IgD-negative memory B cell (primary cell): ENCODE data around the gene MSH5. TPM values are rescaled to one million over a fixed set of nuclear protein-coding genes. Genes with fewer than 3 reads are reported as not detected.
"Not testable (repeated sequence)": the region's sequence is repeated elsewhere in the genome, so short reads cannot be mapped to it uniquely, and the experiment has no call there.

Source experiments
- H3K27ac Mint-ChIP-seq, 3 donors: one replicate each; pipeline ENCODE4 v1.8.0; 2020 to 2022; ENCODE audit warnings: mild to moderate bottlenecking in 3 of 3, mixed read lengths in 3 of 3, moderate library complexity in 1 of 3
- H3K27me3 Mint-ChIP-seq: one replicate; pipeline ENCODE4 v1.8.0; 2021; ENCODE audit warnings: mixed read lengths
- H3K36me3 Mint-ChIP-seq: one replicate; pipeline ENCODE4 v1.8.0; 2020; ENCODE audit warnings: mild to moderate bottlenecking, mixed read lengths
- H3K4me1 Mint-ChIP-seq, 3 donors: one replicate each; pipeline ENCODE4 v1.8.0; 2020 to 2022; ENCODE audit warnings: mixed read lengths in 3 of 3, mild to moderate bottlenecking in 1 of 3
- H3K4me3 Mint-ChIP-seq, 4 donors: one replicate each; pipeline ENCODE4 v1.8.0; 2020 to 2022; ENCODE audit warnings: mild to moderate bottlenecking in 4 of 4, mixed read lengths in 4 of 4, moderate library complexity in 3 of 4
- H3K9me3 Mint-ChIP-seq, 3 donors: one replicate each; pipeline ENCODE4 v1.8.0; 2020 to 2021; ENCODE audit warnings: mixed read lengths in 3 of 3, mild to moderate bottlenecking in 1 of 3
- polyA plus RNA-seq: library from polyadenylated mRNA; unstranded; fragments of 300-500 nt; fragmentation: Illumina TruSeq; gene quantifications from one replicate; pipeline ENCODE4 v1.2.3, GENCODE V29; 2021

MSH5 gene
- polyA plus RNA-seq, 1 donor from 2014 or later = 4.2 TPM

DNA sequence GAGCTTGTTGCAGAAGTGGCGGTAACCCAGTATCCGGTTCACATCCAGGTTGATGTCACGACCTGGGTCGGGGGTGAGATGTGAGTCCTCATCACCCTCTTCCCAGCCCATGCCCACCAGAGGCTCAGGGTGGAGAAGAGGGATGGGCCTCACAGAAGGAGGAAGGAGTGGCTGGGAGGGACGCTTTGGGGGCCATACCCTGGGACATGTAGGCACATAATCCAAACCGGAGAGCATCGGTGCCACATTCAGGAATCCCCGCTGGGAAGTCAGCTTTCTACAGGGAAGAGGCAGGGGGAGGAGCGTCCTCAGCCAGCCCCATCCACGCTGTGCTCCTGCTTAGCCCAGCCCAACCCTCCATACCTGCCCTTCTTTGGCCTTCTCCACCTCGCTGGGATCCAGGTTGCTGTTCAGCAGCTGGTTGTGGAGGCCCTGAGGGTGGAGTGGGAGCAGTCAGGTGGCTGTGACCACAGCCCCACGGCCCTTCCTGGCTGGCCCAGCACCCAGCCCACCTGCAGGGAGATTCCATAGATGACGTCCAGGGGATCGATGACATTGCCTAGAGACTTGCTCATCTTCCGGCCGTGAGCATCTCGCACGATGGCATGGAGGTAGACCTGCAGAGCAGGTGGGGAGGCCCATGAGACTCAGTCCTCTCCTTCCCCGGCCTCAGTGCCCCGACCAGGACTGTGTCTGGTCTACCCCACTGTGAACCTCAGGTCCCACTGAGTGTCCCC lies 40.9 kb downstream of the MSH5 start:
- Mint-ChIP-seq H3K9me3 (no peaks in the 10 kb centered on the region), H3K4me3 (no peak overlapping the region), H3K27me3 (no peaks in the 10 kb centered on the region), H3K36me3 (peaks cover 2% of the 10 kb centered on the region), H3K4me1 (peaks cover 0 to 11% (median 10%) of the 10 kb centered on the region in 3 donors), H3K27ac (no peak overlapping the region)

DNA sequence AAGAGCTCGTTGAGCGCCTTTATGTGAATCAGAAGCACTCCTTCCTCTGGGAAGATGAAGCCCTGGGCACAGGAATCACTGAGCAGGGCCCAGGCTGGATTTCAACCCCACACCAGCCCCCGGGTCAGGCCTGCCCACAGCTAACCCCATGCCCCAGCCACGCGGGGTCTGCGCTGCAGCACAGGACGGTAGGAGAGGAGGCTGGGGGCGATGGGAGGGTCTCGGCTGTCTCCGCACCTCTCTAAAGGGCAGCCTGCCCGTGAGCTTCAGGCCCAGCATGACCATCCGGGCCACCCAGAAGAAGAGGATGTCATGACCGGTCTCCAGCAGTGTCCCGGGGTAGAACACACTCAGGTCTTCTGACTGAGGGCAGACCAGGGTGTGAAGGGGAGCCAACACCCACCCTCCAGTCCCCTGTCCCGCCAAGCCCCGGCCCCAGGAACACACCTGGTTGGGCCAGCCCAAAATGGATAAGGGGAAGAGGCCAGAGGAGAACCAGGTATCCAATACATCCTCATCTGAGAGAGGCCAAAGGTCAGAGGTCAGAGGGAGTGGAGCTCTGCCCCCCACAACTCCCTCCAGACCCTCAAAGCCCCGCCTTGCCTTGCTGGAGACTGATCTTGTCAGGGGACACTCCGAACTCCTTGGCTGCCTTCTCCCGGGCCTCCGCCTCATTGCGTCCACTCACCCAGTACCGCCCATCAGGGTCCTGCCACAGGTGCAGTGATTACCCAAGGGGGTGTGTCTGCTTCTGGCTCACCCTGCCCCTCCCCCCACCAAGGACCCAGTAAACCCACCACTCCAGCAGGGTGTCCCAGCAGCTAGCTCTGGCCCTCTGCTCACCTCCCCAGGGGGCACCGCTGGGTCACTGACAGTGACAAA lies 41.7 kb downstream of the MSH5 start:
- H3K9me3 Mint-ChIP-seq = no peaks in the 10 kb centered on the region
- H3K27me3 Mint-ChIP-seq = no peaks in the 10 kb centered on the region
- H3K4me3 Mint-ChIP-seq = peak overlapping the region in 1 of 4 donors; percentile 79
- H3K4me1 Mint-ChIP-seq = peaks cover 0 to 8% (median 7%) of the 10 kb centered on the region in 3 donors
- H3K27ac Mint-ChIP-seq = no peak overlapping the region
- peaks cover 2% of the 10 kb centered on the region for H3K36me3 Mint-ChIP-seq

DNA sequence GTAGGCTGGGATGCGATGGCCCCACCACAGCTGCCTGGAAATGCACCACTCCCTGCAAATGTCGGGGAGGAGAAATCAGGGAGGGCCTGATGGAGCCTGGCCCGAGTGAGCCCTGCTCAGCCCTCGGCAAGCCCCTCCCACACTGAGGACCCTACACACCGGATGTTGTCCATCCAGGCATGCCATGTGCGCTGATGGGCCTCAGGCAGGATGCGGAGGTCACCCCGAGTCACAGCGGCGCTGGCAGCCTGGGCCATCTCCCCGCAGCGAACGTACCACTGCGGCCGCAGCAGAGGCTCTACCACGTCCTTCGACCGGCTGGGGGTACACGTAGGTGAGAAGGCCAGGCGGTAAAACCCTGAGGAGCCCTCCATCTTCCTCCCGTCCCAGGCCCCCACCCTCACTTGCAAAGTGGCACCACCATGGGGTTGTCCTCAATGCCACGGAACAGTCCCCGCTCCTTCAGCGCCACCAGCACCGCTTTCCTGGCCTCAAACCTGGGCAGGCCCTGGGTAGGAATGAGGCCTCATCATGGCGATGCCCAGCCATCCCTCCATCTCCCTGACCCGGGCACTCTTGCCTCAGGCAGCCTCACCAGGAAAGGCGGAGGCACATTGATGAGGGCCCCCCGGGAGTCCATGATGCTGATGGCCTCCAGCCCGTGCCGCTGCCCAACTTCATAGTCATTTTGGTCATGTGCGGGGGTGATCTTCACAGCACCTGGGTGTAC lies 42.5 kb downstream of the MSH5 start:
- Mint-ChIP-seq H3K4me3 (no peak overlapping the region), H3K9me3 (no peaks in the 10 kb centered on the region), H3K27me3 (no peaks in the 10 kb centered on the region), H3K4me1 (peaks cover 0 to 2% (median 1%) of the 10 kb centered on the region in 3 donors), H3K36me3 (peaks cover 2% of the 10 kb centered on the region), H3K27ac (no peak overlapping the region)

DNA sequence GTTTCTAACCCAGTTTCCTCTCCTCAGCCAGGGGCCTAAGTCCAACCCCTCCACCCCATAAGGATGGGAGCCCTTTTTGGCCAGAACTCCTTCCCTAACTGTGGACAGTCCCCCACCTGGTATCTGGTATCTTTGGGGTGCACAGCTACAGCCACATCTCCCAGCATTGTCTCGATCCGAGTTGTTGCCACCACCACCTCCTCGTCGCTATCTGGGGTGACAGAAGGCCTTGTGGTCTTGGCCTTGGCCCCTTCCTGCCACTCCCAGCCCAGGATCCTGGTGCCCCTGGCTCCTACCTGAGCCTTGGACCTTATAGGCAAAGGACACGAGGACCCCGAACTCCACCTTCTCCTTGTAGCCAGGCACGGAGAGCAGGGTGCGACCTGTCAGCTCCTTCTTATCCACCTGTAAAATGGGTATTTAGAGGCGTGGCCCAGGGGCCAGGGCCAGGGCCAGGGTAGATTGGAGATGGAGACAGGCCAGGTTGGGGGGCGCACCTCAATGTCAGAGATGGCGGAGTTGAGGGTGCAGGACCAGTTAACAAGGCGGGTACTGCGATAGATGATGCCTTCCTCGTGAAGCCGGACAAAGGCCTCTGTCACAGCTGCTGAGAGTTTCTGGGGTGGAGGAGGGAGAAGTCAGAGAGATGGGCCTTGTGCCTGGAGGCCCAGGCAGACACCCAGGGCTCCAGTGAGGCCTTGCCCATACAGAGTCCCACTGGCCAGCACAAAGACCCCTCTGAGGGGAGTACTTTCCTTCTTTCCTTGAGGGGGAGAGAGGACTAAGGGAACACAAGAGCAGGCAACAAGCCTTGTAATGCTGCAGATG lies 44.5 kb downstream of the MSH5 start:
- Mint-ChIP-seq H3K4me3 (no peak overlapping the region), H3K27me3 (no peaks in the 10 kb centered on the region), H3K9me3 (no peaks in the 10 kb centered on the region), H3K36me3 (peaks cover 2% of the 10 kb centered on the region), H3K27ac (peak overlapping the region; percentile 56 to 83 (median 68)), H3K4me1 (peaks cover 2 to 9% (median 4%) of the 10 kb centered on the region in 3 donors)

DNA sequence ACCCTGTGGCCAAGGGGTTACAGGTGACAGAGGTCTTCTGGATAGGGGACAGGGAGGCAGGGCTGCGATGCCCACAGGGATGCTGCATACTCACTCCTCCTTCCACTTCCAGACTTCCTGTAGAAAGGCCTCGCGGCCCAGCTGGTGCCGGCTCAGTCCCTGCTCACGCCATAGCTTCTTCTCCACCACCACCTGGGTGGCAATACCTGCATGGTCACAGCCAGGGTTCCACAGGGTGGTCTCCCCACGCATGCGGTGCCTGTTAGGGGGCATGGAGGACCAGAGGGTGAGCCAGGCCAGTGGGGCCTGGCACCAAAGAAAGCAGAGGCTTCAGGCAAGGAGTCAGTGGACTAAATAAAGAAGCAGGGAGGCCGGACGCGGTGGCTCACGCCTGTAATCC lies 45.7 kb downstream of the MSH5 start:
- Mint-ChIP-seq H3K27ac (no peak overlapping the region), H3K36me3 (peaks cover 3% of the 10 kb centered on the region), H3K4me1 (peaks cover 6 to 13% (median 10%) of the 10 kb centered on the region in 3 donors), H3K4me3 (no peak overlapping the region), H3K9me3 (no peaks in the 10 kb centered on the region), H3K27me3 (no peaks in the 10 kb centered on the region)

DNA sequence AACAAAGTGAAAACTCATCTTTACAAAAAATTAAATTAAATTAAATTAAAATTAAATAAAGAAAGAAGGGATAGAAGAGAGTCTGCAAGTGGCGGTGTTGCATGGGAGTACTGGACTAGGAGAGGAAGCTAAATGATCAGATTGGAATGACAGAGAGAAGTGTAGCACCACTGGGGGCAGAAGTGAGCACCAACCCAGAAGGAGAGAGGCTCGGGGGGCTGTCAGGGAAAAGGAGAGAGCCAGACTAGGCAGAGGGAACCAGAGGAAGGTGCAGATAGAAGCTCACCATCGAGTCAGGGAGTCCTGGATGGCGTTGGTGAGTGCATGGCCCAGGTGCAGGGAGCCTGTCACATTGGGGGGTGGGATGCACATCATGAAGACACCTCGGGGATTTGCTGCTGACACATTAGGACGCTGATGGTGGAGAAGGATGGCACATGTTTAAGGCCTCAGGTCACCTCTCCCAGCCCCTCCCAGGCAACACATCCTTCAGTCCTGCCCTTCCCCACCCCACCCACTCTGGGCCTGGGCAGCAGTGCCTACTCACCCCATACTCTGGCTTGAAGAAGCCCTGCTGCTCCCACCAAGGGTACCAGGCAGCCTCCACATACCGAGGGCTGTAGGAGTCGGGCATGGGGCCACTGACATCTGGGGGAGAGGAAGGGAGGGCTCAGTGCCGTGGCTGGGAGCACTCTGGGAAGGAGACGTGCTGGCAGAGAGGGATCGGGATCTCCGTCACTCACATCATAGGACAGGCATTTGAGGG lies 51.7 kb downstream of the MSH5 start:
- peaks cover 22 to 31% (median 29%) of the 10 kb centered on the region in 3 donors for H3K4me1 Mint-ChIP-seq
- H3K4me3 Mint-ChIP-seq = peak overlapping the region in 3 of 4 donors; percentile 3 to 72 (median 70)
- H3K9me3 Mint-ChIP-seq = no peaks in the 10 kb centered on the region
- H3K27ac Mint-ChIP-seq = peak overlapping the region in 2 of 3 donors; percentile 58 to 85
- peaks cover 6% of the 10 kb centered on the region for H3K36me3 Mint-ChIP-seq
- peaks cover 2% of the 10 kb centered on the region for H3K27me3 Mint-ChIP-seq

DNA sequence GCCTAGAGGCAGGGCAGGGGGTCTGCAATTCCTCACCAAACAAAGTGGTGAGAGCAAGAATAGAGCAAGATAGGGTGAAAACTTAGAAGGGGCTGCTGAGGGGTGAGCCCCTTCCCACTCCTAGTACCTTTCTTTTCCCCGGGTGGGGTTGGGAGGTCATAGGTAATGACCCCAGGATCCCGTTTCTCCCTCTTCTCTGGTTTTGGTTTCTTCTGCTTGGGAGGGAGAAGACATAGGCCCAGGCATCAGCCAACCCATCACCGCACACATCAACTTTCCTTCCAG lies 52.2 kb downstream of the MSH5 start:
- Mint-ChIP-seq H3K9me3 (no peaks in the 10 kb centered on the region), H3K4me3 (peak overlapping the region in 2 of 4 donors; percentile 70 to 72), H3K4me1 (peaks cover 23 to 33% (median 32%) of the 10 kb centered on the region in 3 donors), H3K36me3 (peaks cover 6% of the 10 kb centered on the region), H3K27ac (peak overlapping the region in 2 of 3 donors; percentile 19 to 58), H3K27me3 (peaks cover 2% of the 10 kb centered on the region)

DNA sequence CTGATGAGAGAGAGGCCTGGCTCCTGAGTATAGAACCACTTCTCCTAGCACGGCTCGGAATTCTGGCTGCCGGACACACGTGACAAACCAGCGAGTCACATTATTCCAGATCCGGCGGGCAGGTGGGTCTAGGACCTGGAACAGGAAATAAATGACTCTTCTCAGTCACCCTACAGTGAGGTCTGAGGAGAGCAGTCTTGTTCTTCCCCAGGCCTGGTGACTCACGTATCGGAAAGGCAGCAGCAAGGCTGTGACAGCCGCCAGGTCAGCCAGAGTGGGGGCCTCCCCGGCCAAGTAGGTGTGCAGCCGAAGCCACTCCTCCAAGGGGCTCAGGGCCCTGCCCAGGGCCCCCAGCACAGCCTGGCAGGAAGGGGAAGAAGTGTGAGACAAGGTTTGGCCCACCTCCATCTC lies 53.0 kb downstream of the MSH5 start:
- peaks cover 6% of the 10 kb centered on the region for H3K36me3 Mint-ChIP-seq
- peaks cover 31 to 39% (median 35%) of the 10 kb centered on the region in 3 donors for H3K4me1 Mint-ChIP-seq
- no peaks in the 10 kb centered on the region for H3K9me3 Mint-ChIP-seq
- peaks cover 2% of the 10 kb centered on the region for H3K27me3 Mint-ChIP-seq
- H3K27ac Mint-ChIP-seq = peak overlapping the region; percentile 9 to 54 (median 19)
- H3K4me3 Mint-ChIP-seq = peak overlapping the region in 2 of 4 donors; percentile 65 to 76

DNA sequence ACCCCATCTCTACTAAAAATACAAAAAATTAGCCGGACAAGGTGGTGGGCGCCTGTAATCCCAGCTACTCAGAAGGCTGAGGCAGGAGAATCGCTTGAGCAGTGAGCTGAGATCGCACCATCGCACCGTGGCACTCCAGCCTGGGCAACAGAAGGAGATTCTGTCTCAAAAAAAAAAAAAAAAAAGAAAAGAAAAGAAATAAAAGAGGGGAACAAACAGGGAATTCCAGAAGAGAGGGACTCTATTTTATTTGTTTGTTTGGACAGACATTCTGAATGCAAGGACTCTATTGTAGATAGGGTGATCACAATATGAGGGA lies 54.1 kb downstream of the MSH5 start:
- H3K27me3 Mint-ChIP-seq, H3K9me3 Mint-ChIP-seq, H3K36me3 Mint-ChIP-seq: not testable (repeated sequence)
- Mint-ChIP-seq H3K27ac (peak overlapping the region in 2 of 3 donors; percentile 68 to 94), H3K4me3 (peak overlapping the region; percentile 76 to 96 (median 90)), H3K4me1 (peaks cover 32 to 40% (median 36%) of the 10 kb centered on the region in 3 donors)

DNA sequence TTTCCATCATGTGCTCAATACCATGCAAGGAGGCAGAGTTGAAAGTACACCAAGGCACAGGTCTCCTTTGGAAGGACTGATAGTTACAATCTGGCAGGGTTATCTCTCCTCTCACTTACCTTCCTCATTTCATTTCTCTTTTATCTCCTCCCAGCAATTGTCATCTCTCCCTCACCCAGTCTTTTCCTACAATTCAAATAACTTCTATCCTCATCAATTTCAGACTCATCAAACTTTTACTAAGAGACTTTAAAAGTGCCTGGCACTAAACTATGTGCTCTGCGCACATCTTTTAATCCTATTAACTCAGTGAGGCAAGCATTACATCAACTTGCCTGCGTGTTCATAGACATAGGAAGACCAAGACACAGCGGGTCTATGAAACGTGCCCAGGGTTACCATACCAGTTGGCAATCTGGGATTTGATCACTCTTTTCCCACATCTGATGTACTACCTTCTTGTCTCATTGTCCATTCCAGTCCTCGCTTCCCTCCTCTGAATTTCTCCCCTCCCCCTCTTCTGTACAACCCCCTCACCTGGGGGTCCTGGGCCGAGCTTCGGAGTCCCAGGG lies 54.6 kb downstream of the MSH5 start:
- Mint-ChIP-seq H3K27ac (peak overlapping the region; percentile 68 to 100 (median 94)), H3K4me3 (peak overlapping the region; percentile 76 to 96 (median 90)), H3K36me3 (peaks cover 6% of the 10 kb centered on the region), H3K9me3 (no peaks in the 10 kb centered on the region), H3K4me1 (peaks cover 28 to 35% (median 34%) of the 10 kb centered on the region in 3 donors), H3K27me3 (peaks cover 2% of the 10 kb centered on the region)

DNA sequence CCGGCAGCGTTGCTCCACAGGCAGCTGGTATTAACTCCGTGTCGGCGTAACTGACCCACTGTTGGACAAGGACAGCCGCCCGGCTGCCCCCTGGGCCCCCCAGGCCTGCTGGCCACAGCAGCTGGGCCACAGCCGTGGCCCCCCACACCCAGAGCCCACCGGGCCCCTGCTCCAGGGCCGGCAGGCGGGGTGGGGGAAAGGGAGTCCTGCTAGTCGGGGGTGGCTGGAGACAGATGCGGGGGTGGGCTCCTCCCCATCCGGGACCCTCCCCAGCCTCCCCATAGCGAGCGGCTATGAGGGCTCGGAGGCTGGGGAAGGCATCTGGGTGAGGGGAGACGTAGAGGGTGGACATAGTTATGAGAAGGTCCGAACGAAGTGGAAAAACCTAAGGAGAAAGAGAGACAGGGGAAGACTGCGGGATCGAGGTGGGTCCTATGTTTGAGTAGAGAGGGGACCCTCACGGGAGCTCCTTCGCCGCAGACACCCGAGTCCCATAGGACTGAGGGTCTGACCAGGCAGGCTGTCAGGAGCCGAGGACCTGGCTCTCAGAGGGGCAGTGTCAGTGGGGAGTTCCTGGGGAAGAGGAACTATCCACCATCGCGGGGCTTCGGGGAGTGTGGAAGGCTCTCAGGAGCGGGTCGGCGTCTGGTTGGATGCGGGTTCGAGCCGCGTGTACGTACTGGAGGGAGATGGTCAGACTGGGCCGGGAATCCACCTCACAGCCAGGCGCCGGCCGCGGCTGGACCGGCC lies 55.2 kb downstream of the MSH5 start:
- no peaks in the 10 kb centered on the region for H3K9me3 Mint-ChIP-seq
- H3K4me1 Mint-ChIP-seq = peaks cover 25 to 32% (median 31%) of the 10 kb centered on the region in 3 donors
- H3K27me3 Mint-ChIP-seq = peaks cover 2% of the 10 kb centered on the region
- H3K36me3 Mint-ChIP-seq = peaks cover 4% of the 10 kb centered on the region
- H3K27ac Mint-ChIP-seq = peak overlapping the region; percentile 68 to 100 (median 97)
- H3K4me3 Mint-ChIP-seq = peak overlapping the region; percentile 76 to 98 (median 94)

DNA sequence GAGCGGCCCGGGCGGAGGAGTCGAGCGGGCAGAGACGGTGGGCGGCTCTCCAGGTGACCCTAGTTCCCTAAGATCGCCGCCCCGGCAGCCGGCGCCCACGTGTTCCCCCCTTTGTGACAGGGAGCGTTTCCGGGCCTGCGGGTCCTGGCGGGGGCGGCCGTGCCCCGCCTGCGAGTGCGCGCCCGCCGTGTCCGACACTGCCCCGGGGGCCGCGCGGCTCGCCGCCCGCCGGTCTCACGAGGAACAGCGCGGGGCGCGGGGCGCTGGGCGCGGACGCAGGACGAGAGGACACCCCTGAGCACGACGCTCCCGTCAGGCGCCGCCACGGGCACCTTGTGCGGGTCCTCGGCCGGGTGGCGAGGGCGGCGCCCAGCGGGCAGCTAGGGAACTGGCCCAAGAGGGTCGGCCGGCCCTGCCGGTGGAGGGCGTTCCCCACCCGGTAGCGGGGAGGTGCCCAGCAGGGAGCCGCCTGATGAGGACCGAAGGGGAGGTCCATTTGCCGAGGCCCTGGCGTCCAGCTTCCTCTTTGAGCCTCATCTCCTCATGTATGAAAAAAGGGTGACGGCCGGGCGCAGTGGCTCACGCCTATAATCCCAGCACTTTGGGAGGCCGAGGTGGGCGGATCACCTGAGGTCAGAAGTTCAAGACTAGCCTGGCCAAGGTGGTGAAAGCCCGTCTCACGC lies 56.0 kb downstream of the MSH5 start, which contains the start of gene VARS1:
Gene VARS1, minus strand, starts transcription at position 137 of the 683 bp plus-strand sequence. CDS start 535 bp downstream, outside the sequence.
- no peaks in the 10 kb centered on the region for H3K9me3 Mint-ChIP-seq
- peaks cover 2% of the 10 kb centered on the region for H3K27me3 Mint-ChIP-seq
- peak within 1 kb of the TSS; percentile 68 to 100 (median 97) for H3K27ac Mint-ChIP-seq
- peaks cover 22 to 28% (median 27%) of the 10 kb centered on the region in 3 donors for H3K4me1 Mint-ChIP-seq
- H3K4me3 Mint-ChIP-seq = peak within 1 kb of the TSS; percentile 76 to 98 (median 94)
- H3K36me3 Mint-ChIP-seq = peaks cover 2% of the 10 kb centered on the region
